ENCODE results near the gene FBLN1.

- TF ChIP-seq, protein P1, sequence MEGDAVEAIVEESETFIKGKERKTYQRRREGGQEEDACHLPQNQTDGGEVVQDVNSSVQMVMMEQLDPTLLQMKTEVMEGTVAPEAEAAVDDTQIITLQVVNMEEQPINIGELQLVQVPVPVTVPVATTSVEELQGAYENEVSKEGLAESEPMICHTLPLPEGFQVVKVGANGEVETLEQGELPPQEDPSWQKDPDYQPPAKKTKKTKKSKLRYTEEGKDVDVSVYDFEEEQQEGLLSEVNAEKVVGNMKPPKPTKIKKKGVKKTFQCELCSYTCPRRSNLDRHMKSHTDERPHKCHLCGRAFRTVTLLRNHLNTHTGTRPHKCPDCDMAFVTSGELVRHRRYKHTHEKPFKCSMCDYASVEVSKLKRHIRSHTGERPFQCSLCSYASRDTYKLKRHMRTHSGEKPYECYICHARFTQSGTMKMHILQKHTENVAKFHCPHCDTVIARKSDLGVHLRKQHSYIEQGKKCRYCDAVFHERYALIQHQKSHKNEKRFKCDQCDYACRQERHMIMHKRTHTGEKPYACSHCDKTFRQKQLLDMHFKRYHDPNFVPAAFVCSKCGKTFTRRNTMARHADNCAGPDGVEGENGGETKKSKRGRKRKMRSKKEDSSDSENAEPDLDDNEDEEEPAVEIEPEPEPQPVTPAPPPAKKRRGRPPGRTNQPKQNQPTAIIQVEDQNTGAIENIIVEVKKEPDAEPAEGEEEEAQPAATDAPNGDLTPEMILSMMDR (conservative IDR thresholded peaks at IDR 0.05; ENCODE audit: low read length) = no peak
- no peak for TF ChIP-seq EZH2phosphoT487 (IDR thresholded peaks at IDR 0.05; ENCODE audit: borderline replicate concordance)
These were observed 91.6 kb downstream of the FBLN1 start for GRCh38 chr22:45594123-45594941.
